ENCODE measurements around the gene TMEM181. TPM values are rescaled to one million over a fixed set of nuclear protein-coding genes. Genes with fewer than 3 reads are reported as not detected.

Gene TMEM181
- total and polyA plus RNA-seq, 2 of the 13 experiments (the other 11 are each of a cell fraction or from before 2014, with no cell fraction given), result 59.1 to 108 TPM

DNA sequence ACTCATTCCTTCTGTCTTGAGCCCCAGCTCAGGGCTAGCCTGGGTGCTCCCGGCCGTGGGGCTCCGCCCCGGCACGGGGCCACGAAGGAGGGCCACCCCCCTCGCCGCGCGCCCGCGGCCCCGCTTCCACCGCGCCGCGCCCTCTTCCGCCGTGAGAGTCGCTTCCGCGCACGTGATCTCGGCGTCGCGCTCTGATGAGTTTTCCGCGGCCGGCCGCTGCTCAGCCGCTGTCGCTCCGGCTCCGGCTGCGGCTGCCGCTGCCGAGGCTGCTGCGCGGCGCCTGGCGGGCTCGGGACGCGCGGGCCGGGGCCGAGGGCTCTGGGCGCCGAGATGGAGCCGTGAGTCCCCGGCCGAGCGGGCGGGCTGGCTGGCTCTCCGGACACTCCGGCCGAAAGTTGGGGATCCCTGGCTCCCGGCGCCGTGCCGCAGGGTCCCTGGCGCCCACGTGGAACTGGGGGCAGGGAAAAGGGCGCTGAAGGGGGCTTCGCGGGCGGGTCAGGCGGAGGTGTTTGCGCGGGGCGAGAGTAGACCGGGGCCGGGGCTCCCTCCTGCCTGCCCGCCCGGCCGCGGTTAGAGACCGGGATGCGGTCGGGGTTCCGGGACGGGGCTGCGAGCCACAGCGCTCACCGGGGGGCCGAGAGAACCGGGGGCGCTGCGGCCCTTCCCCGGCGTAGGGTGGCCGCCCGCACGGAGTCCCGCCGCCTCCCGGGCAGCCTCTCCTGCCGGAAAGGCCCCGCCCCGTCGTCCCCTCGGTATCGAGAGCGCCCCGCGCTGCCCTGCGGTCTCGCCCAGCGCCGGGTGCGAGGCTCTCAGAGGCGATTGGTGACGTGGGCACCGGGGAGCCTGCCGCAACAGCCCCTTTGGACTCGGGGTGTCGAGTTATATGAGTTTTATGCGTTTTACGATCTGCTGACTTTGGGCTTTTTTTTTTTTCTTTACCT, at the start of gene TMEM181 (continued):
- TF ChIP-seq KLF6 (CRISPR knock-in tag; IDR thresholded peaks at IDR 0.05), result peak; percentile 85
- TF ChIP-seq, protein P1, sequence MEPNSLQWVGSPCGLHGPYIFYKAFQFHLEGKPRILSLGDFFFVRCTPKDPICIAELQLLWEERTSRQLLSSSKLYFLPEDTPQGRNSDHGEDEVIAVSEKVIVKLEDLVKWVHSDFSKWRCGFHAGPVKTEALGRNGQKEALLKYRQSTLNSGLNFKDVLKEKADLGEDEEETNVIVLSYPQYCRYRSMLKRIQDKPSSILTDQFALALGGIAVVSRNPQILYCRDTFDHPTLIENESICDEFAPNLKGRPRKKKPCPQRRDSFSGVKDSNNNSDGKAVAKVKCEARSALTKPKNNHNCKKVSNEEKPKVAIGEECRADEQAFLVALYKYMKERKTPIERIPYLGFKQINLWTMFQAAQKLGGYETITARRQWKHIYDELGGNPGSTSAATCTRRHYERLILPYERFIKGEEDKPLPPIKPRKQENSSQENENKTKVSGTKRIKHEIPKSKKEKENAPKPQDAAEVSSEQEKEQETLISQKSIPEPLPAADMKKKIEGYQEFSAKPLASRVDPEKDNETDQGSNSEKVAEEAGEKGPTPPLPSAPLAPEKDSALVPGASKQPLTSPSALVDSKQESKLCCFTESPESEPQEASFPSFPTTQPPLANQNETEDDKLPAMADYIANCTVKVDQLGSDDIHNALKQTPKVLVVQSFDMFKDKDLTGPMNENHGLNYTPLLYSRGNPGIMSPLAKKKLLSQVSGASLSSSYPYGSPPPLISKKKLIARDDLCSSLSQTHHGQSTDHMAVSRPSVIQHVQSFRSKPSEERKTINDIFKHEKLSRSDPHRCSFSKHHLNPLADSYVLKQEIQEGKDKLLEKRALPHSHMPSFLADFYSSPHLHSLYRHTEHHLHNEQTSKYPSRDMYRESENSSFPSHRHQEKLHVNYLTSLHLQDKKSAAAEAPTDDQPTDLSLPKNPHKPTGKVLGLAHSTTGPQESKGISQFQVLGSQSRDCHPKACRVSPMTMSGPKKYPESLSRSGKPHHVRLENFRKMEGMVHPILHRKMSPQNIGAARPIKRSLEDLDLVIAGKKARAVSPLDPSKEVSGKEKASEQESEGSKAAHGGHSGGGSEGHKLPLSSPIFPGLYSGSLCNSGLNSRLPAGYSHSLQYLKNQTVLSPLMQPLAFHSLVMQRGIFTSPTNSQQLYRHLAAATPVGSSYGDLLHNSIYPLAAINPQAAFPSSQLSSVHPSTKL (CRISPR knock-in tag; IDR thresholded peaks at IDR 0.05), result peak; percentile 62; the same call in 1 of the 2 replicates
- 0 out of 2 replicates have a peak, but pooled peaks have one; percentile 17 for TF ChIP-seq ZNF740 (CRISPR knock-in tag; IDR thresholded peaks at IDR 0.05)
- peak; percentile 81; the same call in 1 of the 2 replicates for TF ChIP-seq ZNF333 (CRISPR knock-in tag; IDR thresholded peaks at IDR 0.05; ENCODE audit: borderline replicate concordance)
- no peak; the same call in 1 of the 2 replicates for TF ChIP-seq ZNF121 (CRISPR knock-in tag; IDR thresholded peaks at IDR 0.05)
- peak; percentile 77 for TF ChIP-seq CREM (IDR thresholded peaks at IDR 0.05)
- TF ChIP-seq CREM (CRISPR knock-in tag; IDR thresholded peaks at IDR 0.05), result peak; percentile 81
- TF ChIP-seq HOMEZ (CRISPR knock-in tag; IDR thresholded peaks at IDR 0.05; ENCODE audit: low read depth), result 0 out of 2 replicates have a peak, but pooled peaks have one; percentile 8
- no peak for TF ChIP-seq MZF1 (CRISPR knock-in tag; IDR thresholded peaks at IDR 0.05; ENCODE audit: borderline replicate concordance)
- no peak for TF ChIP-seq FOXP1 (IDR thresholded peaks at IDR 0.05)
- no peak; the same call in 1 of the 2 replicates for TF ChIP-seq FOXP1 (CRISPR knock-in tag; IDR thresholded peaks at IDR 0.05)
- no peak for TF ChIP-seq ZFP41 (CRISPR knock-in tag; IDR thresholded peaks at IDR 0.05; ENCODE audit: borderline replicate concordance)
- TF ChIP-seq, protein P2, sequence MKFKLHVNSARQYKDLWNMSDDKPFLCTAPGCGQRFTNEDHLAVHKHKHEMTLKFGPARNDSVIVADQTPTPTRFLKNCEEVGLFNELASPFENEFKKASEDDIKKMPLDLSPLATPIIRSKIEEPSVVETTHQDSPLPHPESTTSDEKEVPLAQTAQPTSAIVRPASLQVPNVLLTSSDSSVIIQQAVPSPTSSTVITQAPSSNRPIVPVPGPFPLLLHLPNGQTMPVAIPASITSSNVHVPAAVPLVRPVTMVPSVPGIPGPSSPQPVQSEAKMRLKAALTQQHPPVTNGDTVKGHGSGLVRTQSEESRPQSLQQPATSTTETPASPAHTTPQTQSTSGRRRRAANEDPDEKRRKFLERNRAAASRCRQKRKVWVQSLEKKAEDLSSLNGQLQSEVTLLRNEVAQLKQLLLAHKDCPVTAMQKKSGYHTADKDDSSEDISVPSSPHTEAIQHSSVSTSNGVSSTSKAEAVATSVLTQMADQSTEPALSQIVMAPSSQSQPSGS (CRISPR knock-in tag; IDR thresholded peaks at IDR 0.05), result peak; percentile 49; the same call in 1 of the 2 replicates
- TF ChIP-seq MIER3 (CRISPR knock-in tag; IDR thresholded peaks at IDR 0.05; ENCODE audit: borderline replicate concordance), result peak; percentile 56; the same call in 1 of the 2 replicates
- no peak for TF ChIP-seq ZBTB21 (CRISPR knock-in tag; IDR thresholded peaks at IDR 0.05)
- no peak for TF ChIP-seq TEAD3 (CRISPR knock-in tag; optimal IDR thresholded peaks at IDR 0.05; ENCODE audit: borderline replicate concordance)
- TF ChIP-seq, protein P3, sequence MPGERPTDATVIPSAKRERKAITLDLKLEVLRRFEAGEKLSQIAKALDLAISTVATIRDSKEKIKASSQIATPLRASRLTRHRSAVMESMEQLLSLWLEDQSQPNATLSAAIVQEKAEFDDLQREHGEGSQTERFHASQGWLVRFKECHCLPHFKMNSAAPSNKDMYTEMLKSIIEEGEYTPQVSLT (CRISPR knock-in tag; IDR thresholded peaks at IDR 0.05; ENCODE audit: borderline replicate concordance, low read depth), result no peak
- peak; percentile 69; the same call in 1 of the 2 replicates for TF ChIP-seq ZNF558 (CRISPR knock-in tag; IDR thresholded peaks at IDR 0.05; ENCODE audit: borderline replicate concordance)
- TF ChIP-seq MTA3 (CRISPR knock-in tag; IDR thresholded peaks at IDR 0.05), result no peak
- TF ChIP-seq NFATC3 (CRISPR knock-in tag; IDR thresholded peaks at IDR 0.05), result 0 out of 2 replicates have a peak, but pooled peaks have one; percentile 8
- TF ChIP-seq THYN1 (CRISPR knock-in tag; IDR thresholded peaks at IDR 0.05; ENCODE audit: borderline replicate concordance, low read depth), result no peak

Data from HepG2 (cell line).